ENCODE results near the gene TRIL. TPM values are rescaled to one million over a fixed set of nuclear protein-coding genes. Genes with fewer than 3 reads are reported as not detected.

The TRIL gene
- total and polyA plus RNA-seq, 2 donors (not counting 3 experiments of a cell fraction or from before 2014, with no cell fraction given): 0.52 to 1.8 TPM

DNA sequence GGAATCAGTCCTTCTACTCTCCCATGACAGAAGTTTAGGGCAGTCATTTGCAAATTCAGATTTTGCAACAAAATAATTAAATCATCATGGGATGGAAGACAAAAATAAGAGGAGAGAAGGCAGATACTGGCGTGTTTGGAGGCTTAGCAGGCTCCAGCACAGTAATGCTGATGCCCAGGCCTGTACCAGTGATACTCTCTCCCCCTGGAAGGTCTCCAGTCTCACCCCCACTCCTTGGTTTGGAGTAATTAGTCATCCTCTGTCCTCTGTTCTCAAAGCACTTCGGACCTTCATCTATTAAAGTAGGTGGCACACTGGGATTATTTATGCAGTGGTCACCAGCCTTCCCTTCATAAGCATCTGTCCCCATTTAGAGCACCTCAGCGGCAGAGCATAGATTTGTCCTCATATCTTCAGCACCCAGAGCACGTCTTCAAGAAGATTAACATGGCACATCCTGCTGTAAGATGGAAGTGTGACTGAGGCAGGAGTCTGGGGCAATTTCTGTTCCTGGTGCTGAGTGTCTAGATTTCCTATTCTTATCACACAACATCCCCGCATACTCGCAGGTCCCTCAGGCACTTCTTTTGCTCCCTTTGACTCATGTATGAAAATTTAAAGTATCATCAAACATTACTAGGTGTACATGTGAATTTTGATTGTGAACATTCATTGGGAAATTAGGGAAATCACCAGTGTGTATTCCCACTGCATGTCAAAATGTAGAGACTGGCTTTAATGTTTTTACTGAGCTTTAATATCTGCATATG is 31.3 kb upstream of the TRIL start:
- ChIA-PET POLR2A (no interaction called here), CTCF (interaction anchor here (0.9 kb wide), 2 partner anchors 9 to 62 kb away, joined by 3 read pairs; no protein-coding TSS in a partner anchor)
- Histone ChIP-seq H3K4me1 (ENCODE audit: control insufficient read depth, extremely low read depth, insufficient read depth, low read length) (no peaks in the 10 kb centered on the region), H4K20me1 (replicated peaks; ENCODE audit: control insufficient read depth, extremely low read depth, insufficient read depth, low read length) (no peaks in the 10 kb centered on the region), H3K9me3 (replicated peaks; ENCODE audit: control insufficient read depth, insufficient read depth, low read length) (no peaks in the 10 kb centered on the region), H2AFZ (ENCODE audit: low read depth, low read length) (no peak overlapping the region), H3K4me2 (ENCODE audit: insufficient read depth, low read length) (no peak overlapping the region), H3K27ac (ENCODE audit: insufficient read depth, low read depth, low read length) (no peak overlapping the region), H3K36me3 (ENCODE audit: control insufficient read depth in 2 of 2, extremely low read depth in 1 of 2, insufficient read depth in 2 of 2, low read length in 2 of 2) (no peaks in the 10 kb centered on the region), H3K9me1 (replicated peaks; ENCODE audit: control insufficient read depth, extremely low read depth, insufficient read depth, low read length) (no peaks in the 10 kb centered on the region), H3K27me3 (ENCODE audit: control insufficient read depth in 2 of 2, insufficient read depth in 2 of 2, low read length in 2 of 2) (peaks cover 3 to 6% of the 10 kb centered on the region in 2 experiments), H3K4me3 (replicated peaks in 1 of 3; ENCODE audit: insufficient read depth in 1 of 3, low read depth in 1 of 3, low read length in 3 of 3) (no peak overlapping the region), H3K9ac (replicated peaks; ENCODE audit: extremely low read depth, insufficient read depth, low read length) (no peak overlapping the region), H3K79me2 (ENCODE audit: control insufficient read depth, insufficient read depth, low read length) (no peaks in the 10 kb centered on the region)
- DNase-seq (ENCODE audit: low read depth, low spot score) (no peak), FAIRE-seq (no peak)
- no TSS peak for BruUV-seq (replicated peaks)
- dilution Hi-C loops (cut with MboI; ENCODE audit: extremely low pct_ligation_motif_present, low sequenced_read_pairs) (no loop called here), intact Hi-C loops (cut with micrococcal nuclease) (no loop called here)
- no peak for TF ChIP-seq POLR2A (IDR thresholded peaks at IDR 0.05; ENCODE audit: low read depth, low read length)
- TF ChIP-seq EZH2 (IDR thresholded peaks at IDR 0.05; ENCODE audit: borderline replicate concordance, low read depth, low read length, severe bottlenecking): no peak
- no peak for TF ChIP-seq FOS (IDR thresholded peaks at IDR 0.05; ENCODE audit: borderline replicate concordance, insufficient read depth, low read length)
- TF ChIP-seq GATA2 (IDR thresholded peaks at IDR 0.05; ENCODE audit: insufficient read depth, insufficient read length, low read depth, low read length): no peak
- TF ChIP-seq, protein P1, sequence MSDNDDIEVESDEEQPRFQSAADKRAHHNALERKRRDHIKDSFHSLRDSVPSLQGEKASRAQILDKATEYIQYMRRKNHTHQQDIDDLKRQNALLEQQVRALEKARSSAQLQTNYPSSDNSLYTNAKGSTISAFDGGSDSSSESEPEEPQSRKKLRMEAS (IDR thresholded peaks at IDR 0.05; ENCODE audit: insufficient read depth, insufficient read length): no peak
- TF ChIP-seq, protein P2, sequence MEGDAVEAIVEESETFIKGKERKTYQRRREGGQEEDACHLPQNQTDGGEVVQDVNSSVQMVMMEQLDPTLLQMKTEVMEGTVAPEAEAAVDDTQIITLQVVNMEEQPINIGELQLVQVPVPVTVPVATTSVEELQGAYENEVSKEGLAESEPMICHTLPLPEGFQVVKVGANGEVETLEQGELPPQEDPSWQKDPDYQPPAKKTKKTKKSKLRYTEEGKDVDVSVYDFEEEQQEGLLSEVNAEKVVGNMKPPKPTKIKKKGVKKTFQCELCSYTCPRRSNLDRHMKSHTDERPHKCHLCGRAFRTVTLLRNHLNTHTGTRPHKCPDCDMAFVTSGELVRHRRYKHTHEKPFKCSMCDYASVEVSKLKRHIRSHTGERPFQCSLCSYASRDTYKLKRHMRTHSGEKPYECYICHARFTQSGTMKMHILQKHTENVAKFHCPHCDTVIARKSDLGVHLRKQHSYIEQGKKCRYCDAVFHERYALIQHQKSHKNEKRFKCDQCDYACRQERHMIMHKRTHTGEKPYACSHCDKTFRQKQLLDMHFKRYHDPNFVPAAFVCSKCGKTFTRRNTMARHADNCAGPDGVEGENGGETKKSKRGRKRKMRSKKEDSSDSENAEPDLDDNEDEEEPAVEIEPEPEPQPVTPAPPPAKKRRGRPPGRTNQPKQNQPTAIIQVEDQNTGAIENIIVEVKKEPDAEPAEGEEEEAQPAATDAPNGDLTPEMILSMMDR (IDR thresholded peaks at IDR 0.05; ENCODE audit: extremely low read depth in 1 of 2, insufficient read depth in 1 of 2, low read depth in 1 of 2, low read length in 2 of 2): no peak

All from endothelial cell of umbilical vein (primary cell).